ENCODE data around the gene MTRF1. TPM values are rescaled to one million over a fixed set of nuclear protein-coding genes. Genes with fewer than 3 reads are reported as not detected.
"Not testable (repeated sequence)": the region's sequence is repeated elsewhere in the genome, so short reads cannot be mapped to it uniquely, and the experiment has no call there.

Gene MTRF1
- total RNA-seq, 5 donors from 2014 or later (not counting 1 experiment from before 2014, with no cell fraction given), result 22.1 to 35.5 (median 26.6) TPM

- CTCF ChIA-PET, result interaction anchor here in 1 of 2 donors (0.7 kb wide), 1 partner anchor 22 kb away, joined by 3 read pairs; no protein-coding TSS in a partner anchor
- peak overlapping the region; percentile 24 to 96 for H3K27ac Mint-ChIP-seq
- POLR2A ChIA-PET, result interaction anchor here in 1 of 2 donors (0.6 to 1.3 kb wide), 3 partner anchors 9 to 22 kb away, joined by 3 read pairs; no protein-coding TSS in a partner anchor
- H3K9me3 ChIP-seq, result no peaks in the 10 kb centered on the region
- peak overlapping the region; percentile 1 to 48 (median 44) for H3K4me3 Mint-ChIP-seq
- no peaks in the 10 kb centered on the region for H3K27me3 Mint-ChIP-seq
- H3K27me3 ChIP-seq (replicated peaks in 1 of 2; ENCODE audit: control insufficient read depth in 2 of 2, extremely low read depth in 1 of 2, insufficient read depth in 2 of 2, low read length in 1 of 2), result no peaks in the 10 kb centered on the region
- no CpG with 5 or more reads among the region's 5 CpGs for whole genome bisulfite sequencing (ENCODE audit: insufficient coverage)
- H3K4me1 Mint-ChIP-seq, result peaks cover 33 to 37% (median 33%) of the 10 kb centered on the region in 3 donors
- no peaks in the 10 kb centered on the region for H3K36me3 ChIP-seq (ENCODE audit: control insufficient read depth in 2 of 2, extremely low read depth in 1 of 2, insufficient read depth in 1 of 2, low read length in 1 of 2)
- peaks cover 12 to 22% of the 10 kb centered on the region in 2 experiments for H3K4me1 ChIP-seq (ENCODE audit: control insufficient read depth in 1 of 2, extremely low read depth in 1 of 2, insufficient read depth in 2 of 2, low read length in 2 of 2)
- DNase-seq (peak in 1 of 35 experiments; percentile 46), ATAC-seq (replicated peaks in 1 of 4) (peak; percentile 78 to 98 (median 90))
- no peak overlapping the region for H3K27ac ChIP-seq (ENCODE audit: low read length)
- H3K4me3 ChIP-seq (ENCODE audit: control insufficient read depth in 1 of 2, extremely low read depth in 1 of 2, low read length in 1 of 2), result peak overlapping the region in 1 of 2 donors; percentile 8
- no peaks in the 10 kb centered on the region for H3K36me3 Mint-ChIP-seq
- peaks cover 0 to 3% (median 0%) of the 10 kb centered on the region in 3 donors for H3K9me3 Mint-ChIP-seq
These were observed 23.0 kb upstream of the MTRF1 start for GRCh38 chr13:41286370-41286769.

GRCh38 chr13:41284512-41285288 lies 21.3 kb upstream of the MTRF1 start:
- H3K4me3 Mint-ChIP-seq, result peak overlapping the region in 1 of 3 donors; percentile 48
- CTCF ChIA-PET, result interaction anchor here in 1 of 2 donors (0.6 kb wide), 2 partner anchors 11 to 279 kb away, joined by 3 read pairs; no protein-coding TSS in a partner anchor
- no peaks in the 10 kb centered on the region for H3K36me3 Mint-ChIP-seq
- Histone ChIP-seq H3K9me3 (no peaks in the 10 kb centered on the region), H3K27me3 (replicated peaks in 1 of 2; ENCODE audit: control insufficient read depth in 2 of 2, extremely low read depth in 1 of 2, insufficient read depth in 2 of 2, low read length in 1 of 2) (no peaks in the 10 kb centered on the region), H3K4me1 (ENCODE audit: control insufficient read depth in 1 of 2, extremely low read depth in 1 of 2, insufficient read depth in 2 of 2, low read length in 2 of 2) (peaks cover 12 to 22% of the 10 kb centered on the region in 2 experiments), H3K36me3 (ENCODE audit: control insufficient read depth in 2 of 2, extremely low read depth in 1 of 2, insufficient read depth in 1 of 2, low read length in 1 of 2) (no peaks in the 10 kb centered on the region), H3K27ac (ENCODE audit: low read length) (no peak overlapping the region), H3K4me3 (ENCODE audit: control insufficient read depth in 1 of 2, extremely low read depth in 1 of 2, low read length in 1 of 2) (no peak overlapping the region)
- H3K27ac Mint-ChIP-seq, result peak overlapping the region in 1 of 2 donors; percentile 77
- peaks cover 33 to 48% (median 33%) of the 10 kb centered on the region in 3 donors for H3K4me1 Mint-ChIP-seq
- peaks cover 0 to 3% (median 0%) of the 10 kb centered on the region in 3 donors for H3K9me3 Mint-ChIP-seq
- DNase-seq (no peak), ATAC-seq (replicated peaks in 1 of 4) (no peak)
- POLR2A ChIA-PET, result interaction anchor here in 1 of 2 donors (0.7 kb wide), 1 partner anchor 648 kb away, joined by 7 read pairs; no protein-coding TSS in a partner anchor
- H3K27me3 Mint-ChIP-seq, result peaks cover 0 to 1% of the 10 kb centered on the region in 2 donors
- 90% methylated on average over 2 of the region's 13 CpGs for WGBS (ENCODE audit: insufficient coverage)

- CTCF ChIA-PET, result interaction anchor here in 1 of 2 donors (0.5 kb wide), 1 partner anchor 13 kb away, joined by 3 read pairs; no protein-coding TSS in a partner anchor
- H3K9me3 Mint-ChIP-seq, result no peaks in the 10 kb centered on the region
These were observed 18.8 kb upstream of the MTRF1 start for GRCh38 chr13:41282129-41282571.

GRCh38 chr13:41279156-41279555 lies 15.8 kb upstream of the MTRF1 start:
- H3K4me1 Mint-ChIP-seq, result peaks cover 5 to 27% (median 12%) of the 10 kb centered on the region in 3 donors
- H3K27me3 ChIP-seq (replicated peaks in 1 of 2; ENCODE audit: control insufficient read depth in 2 of 2, extremely low read depth in 1 of 2, insufficient read depth in 2 of 2, low read length in 1 of 2); POLR2A ChIA-PET; H3K9me3 Mint-ChIP-seq; H3K36me3 Mint-ChIP-seq; H3K27ac Mint-ChIP-seq; H3K4me3 ChIP-seq (ENCODE audit: control insufficient read depth in 1 of 2, extremely low read depth in 1 of 2, low read length in 1 of 2); DNase-seq; H3K4me1 ChIP-seq (ENCODE audit: control insufficient read depth in 1 of 2, extremely low read depth in 1 of 2, insufficient read depth in 2 of 2, low read length in 2 of 2); ATAC-seq (replicated peaks in 1 of 4); H3K27me3 Mint-ChIP-seq; H3K4me3 Mint-ChIP-seq; H3K27ac ChIP-seq (ENCODE audit: low read length); H3K36me3 ChIP-seq (ENCODE audit: control insufficient read depth in 2 of 2, extremely low read depth in 1 of 2, insufficient read depth in 1 of 2, low read length in 1 of 2); CTCF ChIA-PET; H3K9me3 ChIP-seq: not testable (repeated sequence)
- WGBS (ENCODE audit: insufficient coverage), result 93% methylated on average over 2 of the region's 2 CpGs

More at GRCh38 chr13:41282129-41282571, 18.8 kb upstream of the MTRF1 start:
- no peak overlapping the region for H3K4me3 Mint-ChIP-seq
- peaks cover 0 to 1% of the 10 kb centered on the region in 2 donors for H3K27me3 Mint-ChIP-seq
- no peak for ATAC-seq (replicated peaks in 1 of 4)
- Histone ChIP-seq H3K9me3 (no peaks in the 10 kb centered on the region), H3K27ac (ENCODE audit: low read length) (no peak overlapping the region), H3K4me1 (ENCODE audit: control insufficient read depth in 1 of 2, extremely low read depth in 1 of 2, insufficient read depth in 2 of 2, low read length in 2 of 2) (peaks cover 6 to 12% of the 10 kb centered on the region in 2 experiments), H3K36me3 (ENCODE audit: control insufficient read depth in 2 of 2, extremely low read depth in 1 of 2, insufficient read depth in 1 of 2, low read length in 1 of 2) (no peaks in the 10 kb centered on the region), H3K27me3 (replicated peaks in 1 of 2; ENCODE audit: control insufficient read depth in 2 of 2, extremely low read depth in 1 of 2, insufficient read depth in 2 of 2, low read length in 1 of 2) (no peaks in the 10 kb centered on the region), H3K4me3 (ENCODE audit: control insufficient read depth in 1 of 2, extremely low read depth in 1 of 2, low read length in 1 of 2) (no peak overlapping the region)
- POLR2A ChIA-PET, result no interaction called here
- peaks cover 23 to 44% (median 31%) of the 10 kb centered on the region in 3 donors for H3K4me1 Mint-ChIP-seq
- H3K36me3 Mint-ChIP-seq, result no peaks in the 10 kb centered on the region
- WGBS (ENCODE audit: insufficient coverage), result 83% methylated on average over 3 of the region's 5 CpGs
- no peak overlapping the region for H3K27ac Mint-ChIP-seq
- DNase-seq, result no peak

- Mint-ChIP-seq H3K27ac (no peak overlapping the region), H3K36me3 (no peaks in the 10 kb centered on the region), H3K4me3 (no peak overlapping the region), H3K27me3 (peaks cover 0 to 1% of the 10 kb centered on the region in 2 donors), H3K4me1 (peaks cover 11 to 35% (median 22%) of the 10 kb centered on the region in 3 donors), H3K9me3 (no peaks in the 10 kb centered on the region)
- CTCF ChIA-PET, result no interaction called here
- H3K4me3 ChIP-seq (ENCODE audit: control insufficient read depth in 1 of 2, extremely low read depth in 1 of 2, low read length in 1 of 2), result no peak overlapping the region
- POLR2A ChIA-PET, result no interaction called here
- no peaks in the 10 kb centered on the region for H3K36me3 ChIP-seq (ENCODE audit: control insufficient read depth in 2 of 2, extremely low read depth in 1 of 2, insufficient read depth in 1 of 2, low read length in 1 of 2)
- H3K4me1 ChIP-seq (ENCODE audit: control insufficient read depth in 1 of 2, extremely low read depth in 1 of 2, insufficient read depth in 2 of 2, low read length in 2 of 2), result peaks cover 0 to 5% of the 10 kb centered on the region in 2 experiments
- no peak for ATAC-seq (replicated peaks in 1 of 4)
- DNase-seq, result no peak
- H3K27me3 ChIP-seq (replicated peaks in 1 of 2; ENCODE audit: control insufficient read depth in 2 of 2, extremely low read depth in 1 of 2, insufficient read depth in 2 of 2, low read length in 1 of 2), result no peaks in the 10 kb centered on the region
- H3K27ac ChIP-seq (ENCODE audit: low read length), result no peak overlapping the region
- H3K9me3 ChIP-seq, result no peaks in the 10 kb centered on the region
These were observed 13.4 kb upstream of the MTRF1 start for GRCh38 chr13:41276824-41277223.

- H3K4me1 Mint-ChIP-seq, result peaks cover 20 to 35% (median 31%) of the 10 kb centered on the region in 3 donors
- H3K9me3 ChIP-seq, result no peaks in the 10 kb centered on the region
- POLR2A ChIA-PET, result interaction anchor here in 1 of 2 donors (0.7 kb wide), 1 partner anchor 12 kb away, joined by 3 read pairs; no protein-coding TSS in a partner anchor
These were observed 11.5 kb upstream of the MTRF1 start for GRCh38 chr13:41274881-41275280.

More at GRCh38 chr13:41274881-41275280, 11.5 kb upstream of the MTRF1 start:
- CTCF ChIA-PET, result interaction anchor here in 1 of 2 donors (0.7 to 1.1 kb wide), 2 partner anchors 8 to 57 kb away, joined by 3 to 4 read pairs; no protein-coding TSS in a partner anchor
- Mint-ChIP-seq H3K36me3 (no peaks in the 10 kb centered on the region), H3K4me3 (no peak overlapping the region), H3K27ac (no peak overlapping the region), H3K9me3 (no peaks in the 10 kb centered on the region), H3K27me3 (no peaks in the 10 kb centered on the region)
- no CpG with 5 or more reads among the region's 11 CpGs for WGBS (ENCODE audit: insufficient coverage)
- Histone ChIP-seq H3K27me3 (replicated peaks in 1 of 2; ENCODE audit: control insufficient read depth in 2 of 2, extremely low read depth in 1 of 2, insufficient read depth in 2 of 2, low read length in 1 of 2) (no peaks in the 10 kb centered on the region), H3K4me3 (ENCODE audit: control insufficient read depth in 1 of 2, extremely low read depth in 1 of 2, low read length in 1 of 2) (no peak overlapping the region), H3K36me3 (ENCODE audit: control insufficient read depth in 2 of 2, extremely low read depth in 1 of 2, insufficient read depth in 1 of 2, low read length in 1 of 2) (no peaks in the 10 kb centered on the region), H3K4me1 (ENCODE audit: control insufficient read depth in 1 of 2, extremely low read depth in 1 of 2, insufficient read depth in 2 of 2, low read length in 2 of 2) (peaks cover 8 to 15% of the 10 kb centered on the region in 2 experiments), H3K27ac (ENCODE audit: low read length) (no peak overlapping the region)
- ATAC-seq (replicated peaks in 1 of 4), result no peak
- DNase-seq, result no peak

Data from T-cell (primary cell).